GM20000 (cell line): ENCODE measurements around the gene ZNF540.

Source experiments
- DNase-seq: peaks from one replicate; pipeline ENCODE4 v3.0.0; 2012; ENCODE audit warnings: low spot score
- CTCF ChIP-seq: IDR thresholded peaks from 2 replicates; pipeline ENCODE4 v1.5.1; 2012; ENCODE audit warnings: mild to moderate bottlenecking, control low read depth; ENCODE audit errors: extremely low read depth, missing control alignments

Gene ZNF540

GRCh38 chr19:37583340-37583739 lies 11.3 kb upstream of the ZNF540 start:
- DNase-seq = no peak
- no peak for TF ChIP-seq CTCF

- no peak for TF ChIP-seq CTCF
- DNase-seq = no peak
Measured at GRCh38 chr19:37593996-37594303, 726 bp upstream of the ZNF540 start.

GRCh38 chr19:37594982-37595382 lies 306 bp downstream of the ZNF540 start:
- TF ChIP-seq CTCF = no peak
- peak; percentile 46 for DNase-seq

GRCh38 chr19:37635076-37636056 lies 40.7 kb downstream of the ZNF540 start:
- DNase-seq = no peak
- TF ChIP-seq CTCF = no peak

- no peak for DNase-seq
- TF ChIP-seq CTCF = no peak
Measured at GRCh38 chr19:37654118-37654517, 59.4 kb downstream of the ZNF540 start.

GRCh38 chr19:37654629-37655300 lies 60.1 kb downstream of the ZNF540 start:
- peak; percentile 62 for DNase-seq
- no peak for TF ChIP-seq CTCF

- DNase-seq = peak; percentile 85
- no peak for TF ChIP-seq CTCF
Measured at GRCh38 chr19:37655301-37655688, 60.6 kb downstream of the ZNF540 start, which contains the start of gene ZFP30. TSS of gene ZFP30 (minus strand) at chr19:37655465. CDS start at chr19:37647822, 7,643 bp downstream.
